GM12892 (cell line): ENCODE data around the gene PTPRN2.

Source experiments
- POLR2A ChIP-seq: IDR thresholded peaks from 2 replicates; pipeline ENCODE4 v1.6.1; 2011; ENCODE audit warnings: low read depth, low read length, control low read depth
- POLR2AphosphoS5 ChIP-seq: IDR thresholded peaks from 2 replicates; pipeline ENCODE4 v1.6.1; 2011; ENCODE audit warnings: low read depth, low read length, control low read depth

- TF ChIP-seq POLR2A (no peak), POLR2AphosphoS5 (no peak)
These were observed 56.6 kb downstream of the PTPRN2 start for GRCh38 chr7:158530800-158531609.
